HepG2 (cell line): ENCODE measurements around the gene DHRS1. TPM values are rescaled to one million over a fixed set of nuclear protein-coding genes. Genes with fewer than 3 reads are reported as not detected.

Experiments used
- ADNP ChIP-seq: sonication (generic); formaldehyde crosslinking; IDR thresholded peaks from 2 replicates; pipeline ENCODE4 v1.4.0; 2020; ENCODE audit warnings: missing genetic modification reagents
- IKZF4 ChIP-seq: sonication (generic); formaldehyde crosslinking; IDR thresholded peaks from 2 replicates; pipeline ENCODE4 v1.5.1; 2020; ENCODE audit warnings: borderline replicate concordance, mild to moderate bottlenecking, low read depth, missing genetic modification reagents; ENCODE audit errors: not compliant biosample characterization
- KLF11 ChIP-seq: IDR thresholded peaks from 2 replicates; pipeline ENCODE4 v1.6.1; 2016; ENCODE audit warnings: missing compliant biosample characterization
- MIER3 ChIP-seq: IDR thresholded peaks from 2 replicates; pipeline ENCODE4 v1.6.1; 2016; ENCODE audit warnings: missing compliant biosample characterization, borderline replicate concordance
- NFIC ChIP-seq: IDR thresholded peaks from 2 replicates; pipeline ENCODE4 v1.6.1; 2012; ENCODE audit warnings: mild to moderate bottlenecking, low read length, inconsistent platforms
- THAP11 ChIP-seq: IDR thresholded peaks from 2 replicates; pipeline ENCODE4 v1.6.1; 2016; ENCODE audit warnings: missing biosample characterization, missing genetic modification reagents
- ZNF782 ChIP-seq: sonication (generic); formaldehyde crosslinking; IDR thresholded peaks from 2 replicates; pipeline ENCODE4 v1.4.0; 2020; ENCODE audit warnings: missing genetic modification reagents, mild to moderate bottlenecking, borderline replicate concordance
- ZSCAN29 ChIP-seq: sonication (generic); formaldehyde crosslinking; conservative IDR thresholded peaks from 2 replicates; pipeline ENCODE4 v1.4.0; 2020; ENCODE audit warnings: mild to moderate bottlenecking, missing genetic modification reagents
- polyA plus RNA-seq, 8 experiments: library from polyadenylated mRNA; depleted of rRNA in 3 of 8; stranded (reverse) in 7 of 8; unstranded in 1 of 8; fragments of >200 nt; fragmentation: Illumina TruSeq in 4 of 8; extraction: Trizol in 4 of 8; gene quantifications; 2 replicates each; pipeline versions ENCODE4 v1.2.1 to v1.2.3, GENCODE V29; 2011 to 2016; ENCODE audit warnings: low read depth in 4 of 8, missing spikeins in 1 of 8, mixed read lengths in 1 of 8; ENCODE audit not compliant: insufficient read depth in 1 of 8
- total RNA-seq, 5 experiments: library from RNA; depleted of rRNA; stranded (reverse); fragments of >200 nt; fragmentation: Illumina TruSeq; extraction: Trizol; gene quantifications; 2 replicates each; pipeline ENCODE4 v1.2.3, GENCODE V29; 2016; ENCODE audit warnings: low read depth in 1 of 5
- TF ChIP-seq, protein P1 (sequence below): sonication (generic); formaldehyde crosslinking; IDR thresholded peaks from 2 replicates; pipeline ENCODE4 v1.5.0; 2020; ENCODE audit warnings: mild to moderate bottlenecking, missing genetic modification reagents, borderline replicate concordance
- TF ChIP-seq, protein P2 (sequence below): sonication (generic); formaldehyde crosslinking; IDR thresholded peaks from 2 replicates; pipeline ENCODE4 v1.4.0; 2020; ENCODE audit warnings: missing genetic modification reagents
- TF ChIP-seq, protein P3 (sequence below): sonication (generic); formaldehyde crosslinking; IDR thresholded peaks from 2 replicates; pipeline ENCODE4 v1.8.1; 2022; ENCODE audit warnings: low read depth, mild to moderate bottlenecking, missing genetic modification reagents

The DHRS1 gene
- total and polyA plus RNA-seq, 2 of the 13 experiments (the other 11 are each of a cell fraction or from before 2014, with no cell fraction given): 49.8 to 60.8 TPM

DNA sequence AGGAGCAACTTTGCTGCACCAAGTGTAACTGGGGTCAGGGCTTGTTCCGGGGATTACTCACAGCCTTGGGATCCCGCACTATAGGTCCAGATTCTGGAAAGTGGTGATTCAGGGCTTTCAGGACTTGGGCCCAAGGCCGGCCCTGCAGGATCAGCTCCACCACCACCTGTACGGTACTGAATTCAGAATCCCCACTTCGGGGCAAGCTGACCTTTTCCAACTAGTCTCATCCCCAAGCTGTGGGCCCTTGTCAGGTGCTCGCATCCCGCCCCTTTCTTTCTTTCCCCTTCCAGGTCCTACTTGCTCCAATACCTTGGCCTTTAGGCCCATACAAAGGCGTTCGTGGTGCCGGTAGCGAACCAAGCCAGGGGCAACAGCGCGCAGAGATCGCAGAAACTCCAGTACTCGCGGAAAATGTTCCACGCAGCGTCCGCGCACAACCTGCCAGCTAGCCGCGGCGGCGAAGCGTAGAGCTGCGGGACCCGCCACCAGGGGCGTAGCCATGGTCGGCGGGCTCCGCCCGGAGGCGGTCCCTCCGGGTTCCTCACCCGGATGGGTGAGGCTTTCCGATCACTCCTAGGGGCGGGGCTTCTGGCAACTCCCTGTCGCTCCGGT, 57.6 kb downstream of the DHRS1 start (continued):
- TF ChIP-seq, protein P1, sequence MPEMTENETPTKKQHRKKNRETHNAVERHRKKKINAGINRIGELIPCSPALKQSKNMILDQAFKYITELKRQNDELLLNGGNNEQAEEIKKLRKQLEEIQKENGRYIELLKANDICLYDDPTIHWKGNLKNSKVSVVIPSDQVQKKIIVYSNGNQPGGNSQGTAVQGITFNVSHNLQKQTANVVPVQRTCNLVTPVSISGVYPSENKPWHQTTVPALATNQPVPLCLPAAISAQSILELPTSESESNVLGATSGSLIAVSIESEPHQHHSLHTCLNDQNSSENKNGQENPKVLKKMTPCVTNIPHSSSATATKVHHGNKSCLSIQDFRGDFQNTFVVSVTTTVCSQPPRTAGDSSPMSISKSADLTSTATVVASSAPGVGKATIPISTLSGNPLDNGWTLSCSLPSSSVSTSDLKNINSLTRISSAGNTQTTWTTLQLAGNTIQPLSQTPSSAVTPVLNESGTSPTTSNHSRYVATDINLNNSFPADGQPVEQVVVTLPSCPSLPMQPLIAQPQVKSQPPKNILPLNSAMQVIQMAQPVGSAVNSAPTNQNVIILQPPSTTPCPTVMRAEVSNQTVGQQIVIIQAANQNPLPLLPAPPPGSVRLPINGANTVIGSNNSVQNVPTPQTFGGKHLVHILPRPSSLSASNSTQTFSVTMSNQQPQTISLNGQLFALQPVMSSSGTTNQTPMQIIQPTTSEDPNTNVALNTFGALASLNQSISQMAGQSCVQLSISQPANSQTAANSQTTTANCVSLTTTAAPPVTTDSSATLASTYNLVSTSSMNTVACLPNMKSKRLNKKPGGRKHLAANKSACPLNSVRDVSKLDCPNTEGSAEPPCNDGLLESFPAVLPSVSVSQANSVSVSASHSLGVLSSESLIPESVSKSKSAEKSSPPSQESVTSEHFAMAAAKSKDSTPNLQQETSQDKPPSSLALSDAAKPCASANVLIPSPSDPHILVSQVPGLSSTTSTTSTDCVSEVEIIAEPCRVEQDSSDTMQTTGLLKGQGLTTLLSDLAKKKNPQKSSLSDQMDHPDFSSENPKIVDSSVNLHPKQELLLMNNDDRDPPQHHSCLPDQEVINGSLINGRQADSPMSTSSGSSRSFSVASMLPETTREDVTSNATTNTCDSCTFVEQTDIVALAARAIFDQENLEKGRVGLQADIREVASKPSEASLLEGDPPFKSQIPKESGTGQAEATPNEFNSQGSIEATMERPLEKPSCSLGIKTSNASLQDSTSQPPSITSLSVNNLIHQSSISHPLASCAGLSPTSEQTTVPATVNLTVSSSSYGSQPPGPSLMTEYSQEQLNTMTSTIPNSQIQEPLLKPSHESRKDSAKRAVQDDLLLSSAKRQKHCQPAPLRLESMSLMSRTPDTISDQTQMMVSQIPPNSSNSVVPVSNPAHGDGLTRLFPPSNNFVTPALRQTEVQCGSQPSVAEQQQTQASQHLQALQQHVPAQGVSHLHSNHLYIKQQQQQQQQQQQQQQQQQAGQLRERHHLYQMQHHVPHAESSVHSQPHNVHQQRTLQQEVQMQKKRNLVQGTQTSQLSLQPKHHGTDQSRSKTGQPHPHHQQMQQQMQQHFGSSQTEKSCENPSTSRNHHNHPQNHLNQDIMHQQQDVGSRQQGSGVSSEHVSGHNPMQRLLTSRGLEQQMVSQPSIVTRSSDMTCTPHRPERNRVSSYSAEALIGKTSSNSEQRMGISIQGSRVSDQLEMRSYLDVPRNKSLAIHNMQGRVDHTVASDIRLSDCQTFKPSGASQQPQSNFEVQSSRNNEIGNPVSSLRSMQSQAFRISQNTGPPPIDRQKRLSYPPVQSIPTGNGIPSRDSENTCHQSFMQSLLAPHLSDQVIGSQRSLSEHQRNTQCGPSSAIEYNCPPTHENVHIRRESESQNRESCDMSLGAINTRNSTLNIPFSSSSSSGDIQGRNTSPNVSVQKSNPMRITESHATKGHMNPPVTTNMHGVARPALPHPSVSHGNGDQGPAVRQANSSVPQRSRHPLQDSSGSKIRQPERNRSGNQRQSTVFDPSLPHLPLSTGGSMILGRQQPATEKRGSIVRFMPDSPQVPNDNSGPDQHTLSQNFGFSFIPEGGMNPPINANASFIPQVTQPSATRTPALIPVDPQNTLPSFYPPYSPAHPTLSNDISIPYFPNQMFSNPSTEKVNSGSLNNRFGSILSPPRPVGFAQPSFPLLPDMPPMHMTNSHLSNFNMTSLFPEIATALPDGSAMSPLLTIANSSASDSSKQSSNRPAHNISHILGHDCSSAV: peak; percentile 38; the same call in 1 of the 2 replicates
- TF ChIP-seq KLF11 (CRISPR knock-in tag) (no peak), ZNF782 (CRISPR knock-in tag) (0 out of 2 replicates have a peak, but pooled peaks have one; percentile 51), MIER3 (CRISPR knock-in tag) (peak; percentile 26; the same call in 1 of the 2 replicates), NFIC (no peak), IKZF4 (CRISPR knock-in tag) (no peak), THAP11 (no peak), ZSCAN29 (no peak), ADNP (no peak)
- TF ChIP-seq, protein P2, sequence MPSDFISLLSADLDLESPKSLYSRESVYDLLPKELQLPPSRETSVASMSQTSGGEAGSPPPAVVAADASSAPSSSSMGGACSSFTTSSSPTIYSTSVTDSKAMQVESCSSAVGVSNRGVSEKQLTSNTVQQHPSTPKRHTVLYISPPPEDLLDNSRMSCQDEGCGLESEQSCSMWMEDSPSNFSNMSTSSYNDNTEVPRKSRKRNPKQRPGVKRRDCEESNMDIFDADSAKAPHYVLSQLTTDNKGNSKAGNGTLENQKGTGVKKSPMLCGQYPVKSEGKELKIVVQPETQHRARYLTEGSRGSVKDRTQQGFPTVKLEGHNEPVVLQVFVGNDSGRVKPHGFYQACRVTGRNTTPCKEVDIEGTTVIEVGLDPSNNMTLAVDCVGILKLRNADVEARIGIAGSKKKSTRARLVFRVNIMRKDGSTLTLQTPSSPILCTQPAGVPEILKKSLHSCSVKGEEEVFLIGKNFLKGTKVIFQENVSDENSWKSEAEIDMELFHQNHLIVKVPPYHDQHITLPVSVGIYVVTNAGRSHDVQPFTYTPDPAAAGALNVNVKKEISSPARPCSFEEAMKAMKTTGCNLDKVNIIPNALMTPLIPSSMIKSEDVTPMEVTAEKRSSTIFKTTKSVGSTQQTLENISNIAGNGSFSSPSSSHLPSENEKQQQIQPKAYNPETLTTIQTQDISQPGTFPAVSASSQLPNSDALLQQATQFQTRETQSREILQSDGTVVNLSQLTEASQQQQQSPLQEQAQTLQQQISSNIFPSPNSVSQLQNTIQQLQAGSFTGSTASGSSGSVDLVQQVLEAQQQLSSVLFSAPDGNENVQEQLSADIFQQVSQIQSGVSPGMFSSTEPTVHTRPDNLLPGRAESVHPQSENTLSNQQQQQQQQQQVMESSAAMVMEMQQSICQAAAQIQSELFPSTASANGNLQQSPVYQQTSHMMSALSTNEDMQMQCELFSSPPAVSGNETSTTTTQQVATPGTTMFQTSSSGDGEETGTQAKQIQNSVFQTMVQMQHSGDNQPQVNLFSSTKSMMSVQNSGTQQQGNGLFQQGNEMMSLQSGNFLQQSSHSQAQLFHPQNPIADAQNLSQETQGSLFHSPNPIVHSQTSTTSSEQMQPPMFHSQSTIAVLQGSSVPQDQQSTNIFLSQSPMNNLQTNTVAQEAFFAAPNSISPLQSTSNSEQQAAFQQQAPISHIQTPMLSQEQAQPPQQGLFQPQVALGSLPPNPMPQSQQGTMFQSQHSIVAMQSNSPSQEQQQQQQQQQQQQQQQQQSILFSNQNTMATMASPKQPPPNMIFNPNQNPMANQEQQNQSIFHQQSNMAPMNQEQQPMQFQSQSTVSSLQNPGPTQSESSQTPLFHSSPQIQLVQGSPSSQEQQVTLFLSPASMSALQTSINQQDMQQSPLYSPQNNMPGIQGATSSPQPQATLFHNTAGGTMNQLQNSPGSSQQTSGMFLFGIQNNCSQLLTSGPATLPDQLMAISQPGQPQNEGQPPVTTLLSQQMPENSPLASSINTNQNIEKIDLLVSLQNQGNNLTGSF (CRISPR knock-in tag): no peak
- TF ChIP-seq, protein P3, sequence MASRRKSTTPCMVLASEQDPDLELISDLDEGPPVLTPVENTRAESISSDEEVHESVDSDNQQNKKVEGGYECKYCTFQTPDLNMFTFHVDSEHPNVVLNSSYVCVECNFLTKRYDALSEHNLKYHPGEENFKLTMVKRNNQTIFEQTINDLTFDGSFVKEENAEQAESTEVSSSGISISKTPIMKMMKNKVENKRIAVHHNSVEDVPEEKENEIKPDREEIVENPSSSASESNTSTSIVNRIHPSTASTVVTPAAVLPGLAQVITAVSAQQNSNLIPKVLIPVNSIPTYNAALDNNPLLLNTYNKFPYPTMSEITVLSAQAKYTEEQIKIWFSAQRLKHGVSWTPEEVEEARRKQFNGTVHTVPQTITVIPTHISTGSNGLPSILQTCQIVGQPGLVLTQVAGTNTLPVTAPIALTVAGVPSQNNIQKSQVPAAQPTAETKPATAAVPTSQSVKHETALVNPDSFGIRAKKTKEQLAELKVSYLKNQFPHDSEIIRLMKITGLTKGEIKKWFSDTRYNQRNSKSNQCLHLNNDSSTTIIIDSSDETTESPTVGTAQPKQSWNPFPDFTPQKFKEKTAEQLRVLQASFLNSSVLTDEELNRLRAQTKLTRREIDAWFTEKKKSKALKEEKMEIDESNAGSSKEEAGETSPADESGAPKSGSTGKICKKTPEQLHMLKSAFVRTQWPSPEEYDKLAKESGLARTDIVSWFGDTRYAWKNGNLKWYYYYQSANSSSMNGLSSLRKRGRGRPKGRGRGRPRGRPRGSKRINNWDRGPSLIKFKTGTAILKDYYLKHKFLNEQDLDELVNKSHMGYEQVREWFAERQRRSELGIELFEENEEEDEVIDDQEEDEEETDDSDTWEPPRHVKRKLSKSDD (CRISPR knock-in tag): no peak
